HCT116 (cell line): ENCODE data around the gene IQCH. TPM values are rescaled to one million over a fixed set of nuclear protein-coding genes. Genes with fewer than 3 reads are reported as not detected.

Experiments used
- ATAC-seq: fragments of 200-7000 bp; cut with Tn5 transposase; 2 replicates; pipeline ENCODE4 v1.9.1; 2020; ENCODE audit warnings: mild to moderate bottlenecking, moderate library complexity
- BruUV-seq: library from RNA; stranded (reverse); fragments of 400-500 nt; replicated peaks from 2 replicates; lab custom pipeline; 2021; lab: Mats Ljungman, UMichigan
- CTCF ChIA-PET: fragments of 300-600 bp; sonication (Branson Sonifier 250); formaldehyde crosslinking; loops from one replicate; lab custom pipeline; 2021; ENCODE audit warnings: antibody characterized with exemption; lab: Charles Lee
- POLR2A ChIA-PET: fragments of 300-600, 350-600 bp; sonication (Branson Sonifier 250); formaldehyde crosslinking; loops from one replicate; lab custom pipeline; 2021; ENCODE audit warnings: antibody characterized with exemption; lab: Charles Lee
- RAD21 ChIA-PET, 2 experiments: fragments of 300-600 bp; sonication (Branson Sonifier 250); formaldehyde crosslinking; loops; one replicate each; lab custom pipeline; 2023; ENCODE audit warnings: low total read pairs in 2 of 2; ENCODE audit not compliant: uncharacterized antibody in 2 of 2, unreplicated experiment in 2 of 2, low non-redundant PET in 1 of 2; lab: Charles Lee
- DNase-seq: peaks from one replicate; pipeline ENCODE4 v3.0.0-alpha.2; 2010; ENCODE audit warnings: low read depth, low spot score
- H2AFZ ChIP-seq: fragments of 200-600 bp; shearing (Covaris generic), sonication (generic); 2 replicates; pipeline ENCODE4 v1.6.1; 2017; ENCODE audit warnings: low read depth, mixed run types, mixed read lengths, antibody characterized with exemption, low read length; ENCODE audit not compliant: poor library complexity, severe bottlenecking
- H3K27ac ChIP-seq: 2 replicates; pipeline ENCODE4 v1.5.1; 2012; ENCODE audit warnings: low read depth, low read length
- H3K27me3 ChIP-seq: fragments of 200-600 bp; sonication (generic); 2 replicates; pipeline ENCODE4 v1.6.1; 2016; ENCODE audit warnings: mixed run types, low read length, mixed read lengths; ENCODE audit not compliant: insufficient read depth
- H3K36me3 ChIP-seq, 2 experiments: fragments of 200-500 bp in 1 of 2; fragments of 200-600 bp in 1 of 2; sonication (Bioruptor generic) in 1 of 2; sonication (generic) in 1 of 2; 2 replicates each; pipeline versions ENCODE4 v1.5.1 to v1.6.1; 2014 to 2016; ENCODE audit warnings: low read length in 2 of 2, inconsistent platforms in 1 of 2, mixed read lengths in 1 of 2, mixed run types in 1 of 2; ENCODE audit not compliant: insufficient read depth in 2 of 2, control insufficient read depth in 1 of 2
- H3K4me1 ChIP-seq, 2 experiments: fragments of 200-600 bp in 1 of 2; sonication (generic) in 1 of 2; 2 replicates each; pipeline versions ENCODE4 v1.5.1 to v1.6.1; 2012 to 2017; ENCODE audit warnings: low read length in 2 of 2, inconsistent platforms in 1 of 2, mild to moderate bottlenecking in 1 of 2, mixed read lengths in 1 of 2, mixed run types in 1 of 2, moderate library complexity in 1 of 2; ENCODE audit not compliant: insufficient read depth in 2 of 2, control insufficient read depth in 1 of 2
- H3K4me2 ChIP-seq: fragments of 200-600 bp; sonication (generic); 2 replicates; pipeline ENCODE4 v1.6.1; 2017; ENCODE audit warnings: mixed run types, low read length, mixed read lengths
- H3K4me3 ChIP-seq, 2 experiments: fragments of 200-600 bp in 1 of 2; sonication (generic) in 1 of 2; replicated peaks in 1 of 2; 2 replicates each; pipeline ENCODE4 v1.5.1; 2011 to 2016; ENCODE audit warnings: low read length in 2 of 2, control low read depth in 1 of 2, low read depth in 1 of 2, mild to moderate bottlenecking in 1 of 2, mixed read lengths in 1 of 2, mixed run types in 1 of 2
- H3K79me2 ChIP-seq: fragments of 200-600 bp; sonication (generic); 2 replicates; pipeline ENCODE4 v1.6.1; 2017; ENCODE audit warnings: mild to moderate bottlenecking, mixed run types, low read length, moderate library complexity, mixed read lengths; ENCODE audit not compliant: insufficient read depth
- H3K9ac ChIP-seq: fragments of 200-600 bp; sonication (generic); 2 replicates; pipeline ENCODE4 v1.6.1; 2016; ENCODE audit warnings: low read length, mixed read lengths
- H3K9me2 ChIP-seq: fragments of 200-600 bp; sonication (generic), shearing (Covaris generic); 2 replicates; pipeline ENCODE4 v1.6.1; 2017; ENCODE audit warnings: mixed run types, mild to moderate bottlenecking, moderate library complexity; ENCODE audit not compliant: insufficient read depth
- H3K9me3 ChIP-seq, 2 experiments: fragments of 200-500 bp in 1 of 2; fragments of 200-600 bp in 1 of 2; sonication (Bioruptor generic) in 1 of 2; sonication (generic) in 1 of 2; 2 replicates each; pipeline ENCODE4 v1.6.1; 2014 to 2017; ENCODE audit warnings: low read length in 2 of 2, mixed read lengths in 2 of 2, inconsistent platforms in 1 of 2, low read depth in 1 of 2, mild to moderate bottlenecking in 1 of 2, mixed run types in 1 of 2, moderate library complexity in 1 of 2; ENCODE audit not compliant: control insufficient read depth in 1 of 2, insufficient read depth in 1 of 2
- H4K20me1 ChIP-seq: fragments of 200-600 bp; sonication (generic), shearing (Covaris generic); 2 replicates; pipeline ENCODE4 v1.6.1; 2017; ENCODE audit warnings: mixed run types, mild to moderate bottlenecking, moderate library complexity; ENCODE audit not compliant: insufficient read depth
- CBX3 ChIP-seq: IDR thresholded peaks from 2 replicates; pipeline ENCODE4 v1.6.1; 2012; ENCODE audit warnings: low read depth
- CEBPB ChIP-seq: IDR thresholded peaks from 2 replicates; pipeline ENCODE4 v1.6.1; 2012; ENCODE audit warnings: low read depth
- CTCF ChIP-seq, 3 experiments: fragments of 200-600 bp in 1 of 3; sonication (generic) in 1 of 3; IDR thresholded peaks in 2 of 3; conservative IDR thresholded peaks in 1 of 3; 2 replicates each; pipeline ENCODE4 v1.5.1; 2012 to 2017; ENCODE audit warnings: low read depth in 2 of 3, low read length in 2 of 3, antibody characterized with exemption in 1 of 3, borderline replicate concordance in 1 of 3, control low read depth in 1 of 3, mild to moderate bottlenecking in 1 of 3, mixed read lengths in 1 of 3, mixed run types in 1 of 3, moderate library complexity in 1 of 3; ENCODE audit not compliant: insufficient read depth in 1 of 3
- ELF1 ChIP-seq: IDR thresholded peaks from 2 replicates; pipeline ENCODE4 v1.6.1; 2012; ENCODE audit warnings: low read depth, borderline replicate concordance
- EZH2 ChIP-seq: fragments of 200-600 bp; sonication (generic); IDR thresholded peaks from 2 replicates; pipeline ENCODE4 v1.6.1; 2017; ENCODE audit warnings: antibody characterized with exemption, mixed run types
- EZH2phosphoT487 ChIP-seq: fragments of 200-600 bp; IDR thresholded peaks from 2 replicates; pipeline ENCODE4 v1.6.1; 2018; ENCODE audit warnings: antibody characterized with exemption, borderline replicate concordance
- FOSL1 ChIP-seq: IDR thresholded peaks from 2 replicates; pipeline ENCODE4 v1.6.1; 2012; ENCODE audit warnings: low read depth
- JUND ChIP-seq: IDR thresholded peaks from 2 replicates; pipeline ENCODE4 v1.6.1; 2012
- POLR2AphosphoS5 ChIP-seq: IDR thresholded peaks from 2 replicates; pipeline ENCODE4 v1.6.1; 2011; ENCODE audit warnings: mild to moderate bottlenecking, low read depth, low read length, moderate library complexity
- SRF ChIP-seq: IDR thresholded peaks from 2 replicates; pipeline ENCODE4 v1.6.1; 2012; ENCODE audit warnings: low read depth
- TCF7L2 ChIP-seq: IDR thresholded peaks from 2 replicates; pipeline ENCODE4 v1.7.0; 2011; ENCODE audit warnings: borderline replicate concordance, inconsistent platforms; ENCODE audit not compliant: insufficient read depth, insufficient read length; ENCODE audit errors: extremely low read depth
- YY1 ChIP-seq: IDR thresholded peaks from 2 replicates; pipeline ENCODE4 v1.6.1; 2011; ENCODE audit warnings: low read length, low read depth, moderate library complexity, mild to moderate bottlenecking; ENCODE audit not compliant: insufficient replicate concordance; ENCODE audit errors: extremely low read depth
- ZFX ChIP-seq: fragments of 450-650 bp; IDR thresholded peaks from 2 replicates; pipeline ENCODE4 v1.6.1; 2017
- ZNF274 ChIP-seq: fragments of 200-500 bp; sonication (Bioruptor generic); IDR thresholded peaks from 2 replicates; pipeline ENCODE4 v1.6.1; 2014; ENCODE audit warnings: mild to moderate bottlenecking, low read depth, low read length, inconsistent platforms
- intact Hi-C: fragments of 100-400 bp; cut with micrococcal nuclease; formaldehyde crosslinking; loops from 2 replicates; pipeline ENCODE4 v1.10.0; 2022
- total RNA-seq: library from RNA; stranded (reverse); gene quantifications from one replicate; pipeline ENCODE4 v1.2.1, GENCODE V29; 2021; ENCODE audit not compliant: unreplicated experiment
- TF ChIP-seq, protein P1 (sequence below): IDR thresholded peaks from 2 replicates; pipeline ENCODE4 v1.6.1; 2012

IQCH gene
- total RNA-seq, 1 experiment from 2014 or later = 4.6 TPM

- RAD21 ChIA-PET = no interaction called here
- no peaks in the 10 kb centered on the region for H4K20me1 ChIP-seq
- TF ChIP-seq JUND (no peak), ZFX (no peak), EZH2 (no peak), CEBPB (no peak), ZNF274 (no peak), EZH2phosphoT487 (no peak), CTCF (IDR thresholded peaks at IDR 0.05 in 2 of 3, conservative IDR thresholded peaks at IDR 0.05 in 1 of 3; ENCODE audit: borderline replicate concordance in 1 of 3, insufficient read depth in 1 of 3, low read depth in 2 of 3, low read length in 2 of 3) (no peak), FOSL1 (no peak), YY1 (no peak), CBX3 (no peak), SRF (no peak), ELF1 (no peak), POLR2AphosphoS5 (no peak), TCF7L2 (no peak)
- TF ChIP-seq, protein P1, sequence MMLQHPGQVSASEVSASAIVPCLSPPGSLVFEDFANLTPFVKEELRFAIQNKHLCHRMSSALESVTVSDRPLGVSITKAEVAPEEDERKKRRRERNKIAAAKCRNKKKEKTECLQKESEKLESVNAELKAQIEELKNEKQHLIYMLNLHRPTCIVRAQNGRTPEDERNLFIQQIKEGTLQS = no peak
- H3K9me2 ChIP-seq = no peaks in the 10 kb centered on the region
- ATAC-seq (no peak), DNase-seq (no peak)
- no peak overlapping the region for H2AFZ ChIP-seq
- POLR2A ChIA-PET = no interaction called here
- no TSS peak for BruUV-seq
- CTCF ChIA-PET = no interaction called here
- H3K4me2 ChIP-seq = no peak overlapping the region
- no peaks in the 10 kb centered on the region for H3K4me1 ChIP-seq
- H3K9ac ChIP-seq = no peak overlapping the region
- no peaks in the 10 kb centered on the region for H3K27me3 ChIP-seq
- peaks cover 10% of the 10 kb centered on the region for H3K79me2 ChIP-seq
- no peak overlapping the region for H3K27ac ChIP-seq
- H3K9me3 ChIP-seq = no peaks in the 10 kb centered on the region
- no peaks in the 10 kb centered on the region; a peak in 1 of 4 replicates for H3K36me3 ChIP-seq
- no peak overlapping the region for H3K4me3 ChIP-seq
- intact Hi-C loops = no loop called here
These were observed 36.2 kb upstream of the IQCH start for GRCh38 chr15:67218428-67218827.
